OCI-LY3 (cell line): ENCODE results near the gene P3H2.

Experiments used
- EZH2phosphoT487 ChIP-seq: fragments of 200-600 bp; shearing (Covaris generic); IDR thresholded peaks from 2 replicates; pipeline ENCODE4 v1.6.1; 2018; ENCODE audit warnings: antibody characterized with exemption, mixed run types, low read depth
- TF ChIP-seq, protein P1 (sequence below): fragments of 200-600, 300-600 bp; sonication (generic); IDR thresholded peaks from 2 replicates; pipeline ENCODE4 v1.5.1; 2014; ENCODE audit warnings: antibody characterized with exemption, low read length, low read depth

DNA sequence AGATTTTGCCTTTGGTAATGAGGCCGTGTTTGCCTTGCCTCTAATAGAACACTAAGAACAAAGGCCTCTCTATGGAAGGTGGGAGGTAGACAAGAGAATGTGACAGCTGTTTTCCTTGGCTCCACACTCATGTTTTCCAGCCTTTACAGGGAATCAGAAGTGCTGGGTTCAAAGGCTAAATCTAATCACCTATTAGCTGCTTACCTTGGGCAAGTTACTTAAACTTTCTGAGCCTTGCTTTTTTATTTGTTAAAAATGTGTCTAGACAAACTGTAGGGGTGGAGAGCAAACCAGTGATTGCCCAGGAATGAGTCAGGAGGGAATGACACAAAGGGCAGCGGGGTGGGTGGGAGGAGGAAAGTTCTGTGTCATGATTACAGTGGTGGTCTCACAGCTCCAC is 179.0 kb downstream of the P3H2 start:
- TF ChIP-seq, protein P1, sequence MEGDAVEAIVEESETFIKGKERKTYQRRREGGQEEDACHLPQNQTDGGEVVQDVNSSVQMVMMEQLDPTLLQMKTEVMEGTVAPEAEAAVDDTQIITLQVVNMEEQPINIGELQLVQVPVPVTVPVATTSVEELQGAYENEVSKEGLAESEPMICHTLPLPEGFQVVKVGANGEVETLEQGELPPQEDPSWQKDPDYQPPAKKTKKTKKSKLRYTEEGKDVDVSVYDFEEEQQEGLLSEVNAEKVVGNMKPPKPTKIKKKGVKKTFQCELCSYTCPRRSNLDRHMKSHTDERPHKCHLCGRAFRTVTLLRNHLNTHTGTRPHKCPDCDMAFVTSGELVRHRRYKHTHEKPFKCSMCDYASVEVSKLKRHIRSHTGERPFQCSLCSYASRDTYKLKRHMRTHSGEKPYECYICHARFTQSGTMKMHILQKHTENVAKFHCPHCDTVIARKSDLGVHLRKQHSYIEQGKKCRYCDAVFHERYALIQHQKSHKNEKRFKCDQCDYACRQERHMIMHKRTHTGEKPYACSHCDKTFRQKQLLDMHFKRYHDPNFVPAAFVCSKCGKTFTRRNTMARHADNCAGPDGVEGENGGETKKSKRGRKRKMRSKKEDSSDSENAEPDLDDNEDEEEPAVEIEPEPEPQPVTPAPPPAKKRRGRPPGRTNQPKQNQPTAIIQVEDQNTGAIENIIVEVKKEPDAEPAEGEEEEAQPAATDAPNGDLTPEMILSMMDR, result no peak
- no peak for TF ChIP-seq EZH2phosphoT487
